ENCODE data around the gene CNPY4.

DNA sequence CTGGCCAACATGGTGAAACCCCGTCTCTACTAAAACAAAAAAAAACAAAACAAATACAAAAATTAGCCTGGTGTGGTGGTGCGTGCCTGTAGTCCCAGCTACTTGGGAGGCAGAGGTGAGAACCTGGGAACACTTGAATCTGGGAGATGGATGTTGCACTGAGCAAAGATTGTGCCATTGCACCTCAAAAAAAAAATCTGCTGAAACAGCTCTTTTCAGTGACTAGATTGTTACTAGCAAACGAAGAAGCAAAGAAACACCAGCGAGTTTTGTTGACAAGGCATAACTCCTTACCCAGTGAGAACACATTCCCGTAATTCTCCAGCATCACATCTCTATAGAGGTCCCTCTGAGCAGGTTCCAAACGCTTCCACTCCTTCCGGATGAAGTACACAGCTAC is 44.6 kb upstream of the CNPY4 start:
- TF ChIP-seq CTCF (IDR thresholded peaks at IDR 0.05) (no peak), POLR2A (IDR thresholded peaks at IDR 0.05) (no peak)
